Ovary (tissue), 3 donors: ENCODE results near the gene UBA5.

Experiments
- POLR2A ChIP-seq: fragments of 450-650 bp; IDR thresholded peaks from one replicate; pipeline ENCODE4 v1.6.1; 2017; ENCODE audit warnings: antibody characterized with exemption, mild to moderate bottlenecking, moderate library complexity
- TF ChIP-seq, protein P1 (sequence below), 3 donors: fragments of 450-650 bp in 2 of 3; fragments of 200-600 bp in 1 of 3; IDR thresholded peaks; one replicate each; pipeline versions ENCODE4 v1.5.1 to v1.8.0; 2016 to 2022; ENCODE audit warnings: antibody characterized with exemption in 3 of 3, mild to moderate bottlenecking in 1 of 3
- donor health status: DM: no; HTN: no; CAD: no.

DNA sequence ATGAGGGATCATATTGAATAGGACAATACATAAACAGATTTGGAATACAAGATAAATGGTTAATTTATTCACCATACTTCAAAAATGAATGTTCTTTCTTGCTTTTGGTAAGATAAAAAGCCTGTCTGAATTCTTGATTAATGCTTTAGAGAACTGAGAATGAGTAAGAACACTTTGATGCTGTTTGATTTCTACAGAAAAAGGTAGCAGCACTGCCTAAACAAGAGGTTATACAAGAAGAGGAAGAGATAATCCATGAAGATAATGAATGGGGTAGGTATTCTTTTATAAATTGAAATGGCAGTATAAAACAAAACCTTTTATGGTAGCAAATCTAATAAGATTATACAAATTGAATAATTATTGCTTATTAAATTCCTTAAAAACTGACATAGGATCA lies 15.3 kb downstream of the UBA5 start:
- TF ChIP-seq, protein P1, sequence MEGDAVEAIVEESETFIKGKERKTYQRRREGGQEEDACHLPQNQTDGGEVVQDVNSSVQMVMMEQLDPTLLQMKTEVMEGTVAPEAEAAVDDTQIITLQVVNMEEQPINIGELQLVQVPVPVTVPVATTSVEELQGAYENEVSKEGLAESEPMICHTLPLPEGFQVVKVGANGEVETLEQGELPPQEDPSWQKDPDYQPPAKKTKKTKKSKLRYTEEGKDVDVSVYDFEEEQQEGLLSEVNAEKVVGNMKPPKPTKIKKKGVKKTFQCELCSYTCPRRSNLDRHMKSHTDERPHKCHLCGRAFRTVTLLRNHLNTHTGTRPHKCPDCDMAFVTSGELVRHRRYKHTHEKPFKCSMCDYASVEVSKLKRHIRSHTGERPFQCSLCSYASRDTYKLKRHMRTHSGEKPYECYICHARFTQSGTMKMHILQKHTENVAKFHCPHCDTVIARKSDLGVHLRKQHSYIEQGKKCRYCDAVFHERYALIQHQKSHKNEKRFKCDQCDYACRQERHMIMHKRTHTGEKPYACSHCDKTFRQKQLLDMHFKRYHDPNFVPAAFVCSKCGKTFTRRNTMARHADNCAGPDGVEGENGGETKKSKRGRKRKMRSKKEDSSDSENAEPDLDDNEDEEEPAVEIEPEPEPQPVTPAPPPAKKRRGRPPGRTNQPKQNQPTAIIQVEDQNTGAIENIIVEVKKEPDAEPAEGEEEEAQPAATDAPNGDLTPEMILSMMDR (IDR thresholded peaks at IDR 0.05) = no peak
- TF ChIP-seq POLR2A = no peak
